HUDEP-2 (cell line): ENCODE results near the gene ST3GAL3.

ENCODE experiments used
- DNase-seq, 76 experiments: peaks; one replicate each; lab custom pipeline; 2025; ENCODE audit not compliant: unreplicated experiment in 76 of 76; lab: John Stamatoyannopoulos, UW

The ST3GAL3 gene, protein sequence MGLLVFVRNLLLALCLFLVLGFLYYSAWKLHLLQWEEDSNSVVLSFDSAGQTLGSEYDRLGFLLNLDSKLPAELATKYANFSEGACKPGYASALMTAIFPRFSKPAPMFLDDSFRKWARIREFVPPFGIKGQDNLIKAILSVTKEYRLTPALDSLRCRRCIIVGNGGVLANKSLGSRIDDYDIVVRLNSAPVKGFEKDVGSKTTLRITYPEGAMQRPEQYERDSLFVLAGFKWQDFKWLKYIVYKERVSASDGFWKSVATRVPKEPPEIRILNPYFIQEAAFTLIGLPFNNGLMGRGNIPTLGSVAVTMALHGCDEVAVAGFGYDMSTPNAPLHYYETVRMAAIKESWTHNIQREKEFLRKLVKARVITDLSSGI

DNA sequence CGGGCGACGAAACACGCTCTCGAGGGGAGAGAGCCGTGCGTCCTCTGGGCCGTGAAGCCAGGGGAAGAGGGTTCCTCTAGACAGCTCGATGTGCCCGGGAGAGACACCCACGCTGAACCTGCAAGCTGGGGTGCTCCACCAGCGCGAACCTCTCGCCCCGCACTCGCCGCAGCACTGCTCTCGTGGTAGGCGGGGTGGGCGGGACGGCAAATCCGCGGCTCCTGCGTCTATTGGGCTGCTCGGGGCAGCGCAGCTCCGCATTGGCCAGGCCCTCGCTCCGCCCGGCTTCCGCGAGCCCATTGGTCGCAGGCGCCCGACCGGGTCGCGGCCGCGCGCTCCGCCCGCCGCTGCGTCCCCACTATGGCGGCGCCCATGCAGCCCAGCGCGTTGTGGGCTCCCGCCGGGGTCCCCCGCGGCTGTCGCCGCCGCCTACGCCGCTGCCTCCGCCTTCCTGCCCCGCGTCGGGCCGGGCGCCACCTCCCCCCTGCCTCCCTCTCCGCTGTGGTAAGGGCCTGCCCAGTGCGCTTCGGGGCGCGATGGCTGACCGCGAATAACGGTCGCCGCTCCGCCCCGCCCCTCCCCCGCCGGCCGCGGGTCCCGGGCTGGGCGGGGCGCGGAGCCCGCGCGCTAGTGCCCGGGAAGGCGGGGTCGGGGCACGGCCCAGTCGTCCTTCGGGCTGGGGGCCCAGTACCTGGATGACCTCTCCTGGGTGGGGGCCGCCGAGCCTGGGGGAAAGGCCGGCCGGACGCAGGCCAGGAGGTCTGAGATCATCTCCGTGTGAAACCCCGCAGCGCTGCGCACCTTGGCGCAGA lies at the start of gene ST3GAL3:
Gene ST3GAL3, plus strand, starts transcription at position 347 of the 812 bp plus-strand sequence. CDS start 28,727 bp downstream, outside the sequence.
- DNase-seq = peak in 75 of 76 experiments; percentile 34 to 93 (median 85)

DNA sequence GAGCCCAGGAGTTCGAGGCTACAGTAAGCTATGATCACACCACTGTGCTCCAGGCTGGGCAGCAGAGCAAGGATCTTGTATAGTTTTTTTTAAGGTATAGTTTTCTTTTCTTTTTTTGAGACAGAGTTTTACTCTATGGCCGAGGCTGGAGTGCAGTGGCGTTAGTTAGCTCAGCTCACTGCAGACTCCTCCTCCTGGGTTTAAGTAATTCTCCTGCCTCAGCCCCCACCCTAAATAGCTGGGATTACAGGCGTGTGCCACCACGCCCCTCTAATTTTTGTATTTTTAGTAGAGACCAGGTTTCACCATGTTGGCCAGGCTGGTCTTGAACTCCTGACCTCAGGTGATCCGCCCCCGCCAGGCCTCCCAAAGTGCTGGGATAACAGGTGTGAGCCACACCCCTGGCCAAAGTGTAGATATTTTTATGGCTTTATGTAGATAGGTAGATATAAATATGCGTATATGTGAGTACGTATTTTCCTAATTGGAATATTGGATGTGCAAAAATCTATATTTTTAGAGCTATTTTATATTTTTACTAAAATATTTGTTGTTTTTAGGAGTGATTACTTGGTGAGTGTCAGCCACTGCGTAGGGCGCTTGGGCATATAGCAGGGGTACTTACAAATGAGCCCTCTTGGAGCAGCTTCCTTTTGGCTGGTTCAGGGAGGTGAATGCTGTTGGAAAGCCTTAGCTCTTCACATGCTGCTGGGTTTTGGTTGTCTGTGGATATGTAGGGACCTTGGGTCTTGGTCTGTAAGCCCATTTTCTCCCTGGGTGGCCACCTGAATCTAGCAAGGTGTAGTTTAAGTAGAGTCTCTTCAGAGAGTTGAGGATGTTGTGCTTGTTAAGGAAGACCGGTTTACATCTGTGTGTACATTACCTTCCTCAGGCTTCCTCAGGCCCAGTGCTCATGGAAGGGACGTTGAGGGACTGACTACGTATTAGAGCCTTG lies 47.8 kb upstream of the ST3GAL3 start:
- DNase-seq = no peak

DNA sequence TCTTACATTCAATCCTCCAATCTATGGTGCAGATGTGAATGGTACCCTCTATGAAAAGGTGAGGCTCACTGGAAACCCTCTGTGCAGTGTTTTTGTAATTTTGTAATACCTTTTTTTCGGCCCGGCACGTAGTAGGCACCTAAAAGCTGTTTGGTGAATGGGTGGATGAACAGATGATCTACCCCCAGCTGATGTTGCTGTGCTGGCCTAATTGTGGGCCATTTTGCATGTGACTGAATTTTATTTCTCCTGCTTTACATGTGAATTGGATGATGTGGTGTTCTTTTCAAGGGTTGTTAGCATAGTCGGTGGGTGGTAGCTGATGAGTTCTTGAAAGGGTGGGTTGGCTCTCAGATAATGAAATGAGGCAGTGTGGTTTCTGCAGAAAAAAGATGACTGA lies 47.0 kb upstream of the ST3GAL3 start:
- DNase-seq = no peak

DNA sequence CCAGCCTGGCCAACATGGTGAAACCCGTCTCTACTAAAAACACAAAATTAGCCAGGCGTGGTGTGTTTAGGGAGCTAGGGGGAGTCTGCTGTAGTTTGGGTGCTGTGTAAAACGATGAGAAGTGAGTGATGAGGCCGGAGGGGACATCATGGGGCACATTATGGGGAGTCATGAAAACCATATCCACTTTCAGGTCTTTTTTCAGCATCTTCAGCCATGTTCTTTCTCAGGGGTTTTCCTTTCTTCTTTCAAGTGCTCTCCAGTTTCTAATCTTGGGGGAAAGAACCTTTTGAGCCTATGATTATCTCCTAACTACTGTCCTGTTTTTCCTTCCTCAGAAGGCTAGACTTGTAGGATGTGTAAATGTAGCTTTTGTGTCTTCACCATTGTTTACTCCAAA lies 43.0 kb upstream of the ST3GAL3 start:
- DNase-seq = no peak

DNA sequence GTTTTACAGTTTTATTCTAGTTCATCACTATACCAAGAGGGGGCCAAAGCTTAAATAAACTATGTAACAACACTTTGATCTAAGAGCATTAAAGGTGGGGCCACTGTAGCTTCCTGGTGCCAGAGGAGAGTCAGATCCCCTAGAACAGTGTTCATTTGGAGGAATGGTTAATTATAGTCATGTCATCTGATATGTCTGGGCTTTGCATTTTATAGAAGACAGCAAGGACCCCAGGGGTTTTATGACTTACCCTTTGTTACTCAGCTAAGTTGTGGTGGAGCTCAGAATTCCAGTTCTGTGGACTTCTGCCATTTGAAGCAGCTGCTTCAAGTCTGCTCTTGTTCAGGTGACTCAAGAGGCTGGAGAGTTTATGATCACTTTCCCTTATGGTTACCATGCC lies 40.7 kb upstream of the ST3GAL3 start:
- DNase-seq = no peak

DNA sequence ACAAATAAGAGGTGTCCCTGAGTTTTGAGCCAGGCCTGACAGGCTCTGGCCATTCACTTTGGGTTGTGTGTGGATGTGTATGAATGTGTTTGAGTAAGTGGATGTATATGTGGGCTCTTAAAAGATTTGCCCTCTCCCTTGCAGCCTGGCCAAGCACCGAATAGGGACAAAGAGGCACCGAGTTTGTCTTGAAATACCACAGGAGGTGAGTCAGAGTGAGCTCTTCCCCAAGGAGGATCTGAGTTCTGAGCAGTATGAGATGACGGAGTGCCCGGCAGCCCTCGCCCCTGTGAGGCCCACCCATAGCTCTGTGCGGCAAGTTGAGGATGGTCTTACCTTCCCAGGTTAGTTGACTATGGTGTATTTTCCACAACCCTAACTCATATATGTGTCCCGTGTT lies 38.4 kb upstream of the ST3GAL3 start:
- no peak for DNase-seq

DNA sequence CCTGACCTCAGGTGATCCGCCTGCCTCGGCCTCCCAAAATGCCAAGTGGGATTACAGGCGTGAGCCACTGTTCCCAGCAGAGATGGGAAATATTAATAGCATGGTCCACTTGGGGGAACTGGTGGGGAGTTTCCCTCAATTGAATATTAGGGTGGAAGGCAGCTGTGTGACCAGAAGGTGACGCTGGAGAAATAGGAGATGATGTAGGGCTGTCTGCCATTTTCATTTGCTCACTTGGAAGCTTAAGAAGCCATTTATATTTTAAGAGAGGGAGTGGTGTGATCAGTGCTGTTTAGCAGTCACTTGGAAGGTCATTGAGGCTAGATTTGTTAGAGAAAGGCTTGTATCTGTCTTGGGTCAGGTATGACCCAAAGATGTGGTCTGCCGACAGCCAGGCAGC lies 37.5 kb upstream of the ST3GAL3 start:
- no peak for DNase-seq

DNA sequence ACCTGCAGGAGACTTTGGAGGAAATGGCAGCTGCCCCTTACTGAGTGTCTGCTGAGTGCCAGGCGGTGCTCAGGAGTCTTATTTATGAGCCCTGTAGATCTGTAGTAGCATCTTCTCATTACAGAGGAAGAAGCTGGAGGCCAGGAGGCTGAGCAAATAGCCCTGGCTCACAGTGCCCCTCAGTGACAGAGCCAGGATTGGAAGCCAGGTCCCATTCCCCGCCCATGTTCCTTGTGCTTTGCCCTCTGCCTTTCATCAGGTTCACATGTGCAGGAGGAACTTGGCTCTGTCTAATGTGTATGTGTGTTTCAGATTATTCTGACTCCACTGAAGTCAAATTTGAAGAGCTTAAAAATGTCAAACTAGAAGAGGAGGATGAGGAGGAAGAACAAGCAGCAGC lies 36.1 kb upstream of the ST3GAL3 start:
- no peak for DNase-seq

DNA sequence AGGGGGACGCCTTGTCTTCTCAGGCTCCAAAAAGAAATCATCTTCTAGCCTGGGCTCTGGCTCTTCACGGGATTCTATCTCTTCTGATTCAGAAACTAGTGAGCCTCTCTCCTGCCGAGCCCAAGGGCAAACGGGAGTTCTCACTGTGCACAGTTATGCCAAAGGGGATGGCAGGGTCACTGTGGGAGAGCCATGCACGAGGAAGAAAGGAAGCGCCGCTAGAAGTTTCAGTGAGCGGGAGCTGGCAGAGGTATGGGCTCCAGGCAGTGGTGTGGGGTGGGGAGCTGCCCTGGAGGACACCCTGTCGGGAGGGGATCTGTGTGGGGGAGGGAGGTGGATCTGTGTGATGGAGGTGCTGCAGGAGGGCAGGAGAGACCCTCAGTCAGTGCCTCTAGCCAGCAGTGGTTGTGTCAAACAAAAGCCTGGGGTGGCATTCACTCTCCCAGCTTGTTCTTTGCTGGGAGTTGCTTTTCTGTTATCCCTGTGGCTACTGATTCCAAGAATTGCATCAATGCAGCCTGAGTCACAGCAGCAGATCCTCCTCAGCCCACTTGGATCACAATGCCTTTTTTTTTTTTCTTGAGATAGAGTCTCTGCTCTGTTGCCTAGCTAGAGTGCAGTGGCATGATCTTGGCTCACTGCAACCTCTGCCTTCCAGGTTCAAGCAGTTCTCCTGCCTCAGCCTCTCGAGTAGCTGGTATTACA lies 35.6 kb upstream of the ST3GAL3 start:
- no peak for DNase-seq

DNA sequence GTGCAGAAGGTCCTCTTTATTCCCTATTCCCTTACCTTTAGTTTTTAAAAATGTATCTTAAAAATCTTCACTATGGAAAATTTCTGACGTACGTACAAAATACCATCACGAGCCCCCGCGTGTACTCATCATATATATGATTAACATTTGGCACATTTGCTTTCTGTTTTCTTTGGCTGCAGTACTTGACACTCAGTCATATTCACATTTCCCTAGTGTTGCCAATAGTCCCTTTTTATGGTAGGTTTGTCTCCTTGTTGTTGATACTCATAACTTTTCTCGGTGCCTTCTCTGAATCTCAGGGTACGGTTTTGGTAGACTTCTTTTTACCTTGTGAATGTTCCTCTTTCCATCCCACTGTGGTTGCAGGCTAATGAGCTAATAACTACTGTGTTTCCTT lies 34.1 kb upstream of the ST3GAL3 start:
- DNase-seq = no peak

DNA sequence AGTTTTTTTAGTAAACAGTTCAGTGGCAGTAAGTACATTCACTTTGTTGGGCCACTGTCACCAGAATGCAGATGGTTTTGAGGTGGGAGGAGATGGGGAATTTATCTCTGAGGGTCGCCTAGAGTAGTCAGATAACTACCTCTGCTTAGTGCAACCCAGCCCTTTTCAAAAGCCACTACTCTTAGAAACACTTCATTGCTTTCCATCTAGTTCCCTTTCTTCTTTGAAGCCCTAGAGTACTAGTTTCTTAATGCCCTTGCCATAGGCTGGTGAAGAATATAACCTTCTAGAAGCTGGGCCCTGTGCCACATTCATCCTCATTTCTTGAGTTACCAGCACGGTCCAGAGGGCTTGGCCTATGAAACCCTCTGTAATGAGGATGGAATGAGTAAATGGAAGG lies 28.4 kb upstream of the ST3GAL3 start:
- DNase-seq = peak in 1 of 76 experiments; percentile 0

DNA sequence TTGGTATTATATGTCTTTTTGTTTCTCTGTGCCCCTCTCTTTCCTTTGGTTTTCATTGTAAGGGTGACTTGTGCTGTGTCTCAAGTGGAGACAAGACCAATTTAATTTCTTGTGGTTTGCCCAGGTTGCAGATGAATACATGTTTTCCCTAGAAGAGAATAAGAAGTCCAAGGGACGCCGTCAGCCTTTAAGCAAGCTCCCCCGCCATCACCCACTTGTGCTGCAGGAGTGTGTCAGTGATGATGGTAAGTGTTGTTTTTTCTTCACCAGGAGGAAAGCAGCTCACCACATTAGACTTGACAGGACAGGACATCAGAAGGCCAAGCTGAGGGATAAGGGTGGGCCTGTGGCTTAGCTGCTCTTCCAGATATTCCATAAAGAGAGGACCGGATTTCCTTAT lies 23.8 kb upstream of the ST3GAL3 start:
- DNase-seq = no peak

DNA sequence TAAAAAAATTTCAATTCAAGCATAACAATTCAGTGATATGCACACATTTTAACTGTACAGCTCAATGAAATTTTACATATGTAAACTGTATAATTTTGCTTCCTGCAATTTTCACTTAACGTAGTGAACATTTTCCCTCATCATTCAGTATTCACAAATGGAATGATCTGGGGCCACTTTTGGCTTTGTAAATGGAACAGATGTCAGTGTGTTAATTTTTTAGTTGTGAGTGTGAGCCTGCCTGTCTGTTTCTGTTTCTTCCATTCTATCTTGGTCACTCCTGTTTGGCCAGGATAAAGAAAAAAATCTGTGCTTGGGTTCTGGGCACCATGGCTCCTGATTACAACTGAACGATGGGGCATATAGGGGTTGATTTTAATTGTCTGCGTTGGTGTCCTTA lies 20.5 kb upstream of the ST3GAL3 start:
- DNase-seq = no peak

DNA sequence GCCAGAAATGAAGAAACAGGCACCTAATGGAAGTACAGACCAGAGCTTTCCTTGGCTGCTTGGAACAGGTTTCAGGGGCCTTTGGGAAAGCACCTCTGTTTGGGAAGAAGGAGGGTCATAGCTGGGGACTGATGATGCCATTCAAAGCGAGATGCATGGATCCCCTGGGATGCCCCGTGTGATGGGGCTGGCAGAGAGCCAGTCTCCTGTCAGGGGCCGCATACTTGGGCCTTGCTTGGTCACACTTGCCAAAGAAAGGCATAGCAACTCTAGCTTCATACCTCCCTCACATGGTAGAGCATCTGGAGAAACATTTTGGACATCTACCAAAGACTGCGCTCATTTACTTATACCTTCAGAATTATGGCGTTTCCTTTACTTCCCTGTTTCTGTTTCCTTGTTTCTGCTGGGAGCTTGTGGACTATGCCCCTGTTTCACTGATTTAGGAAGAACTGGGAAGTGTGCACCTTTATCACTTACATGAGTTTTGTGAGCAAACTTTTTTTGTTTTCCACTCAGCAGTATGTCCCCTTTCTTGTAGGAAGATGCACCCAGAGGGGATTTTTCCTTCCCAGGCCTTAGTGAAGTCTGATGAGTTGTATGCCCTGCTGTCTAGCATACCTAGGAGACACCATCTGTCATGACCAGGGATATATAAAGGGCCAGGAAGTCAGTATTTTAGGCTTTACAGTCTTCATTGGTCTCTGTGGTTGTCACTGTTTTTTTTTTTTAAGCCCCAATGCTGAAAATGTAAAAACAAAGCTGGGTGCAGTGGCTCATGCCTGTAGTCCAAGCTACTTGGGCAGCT lies 19.8 kb upstream of the ST3GAL3 start:
- DNase-seq = no peak

DNA sequence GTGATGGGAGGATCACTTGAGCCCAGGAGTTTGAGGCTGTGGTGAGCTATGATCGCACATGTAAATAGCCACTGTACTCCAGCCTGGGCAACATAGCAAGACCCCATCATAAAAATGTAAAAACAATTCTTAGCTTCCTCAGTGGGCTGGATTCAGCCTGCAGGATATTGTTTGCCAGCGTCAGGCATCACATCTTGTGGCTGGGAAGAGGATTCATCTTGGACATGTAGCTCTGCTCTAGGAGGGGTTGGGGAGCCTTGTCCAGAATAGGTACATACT lies 19.3 kb upstream of the ST3GAL3 start:
- no peak for DNase-seq

DNA sequence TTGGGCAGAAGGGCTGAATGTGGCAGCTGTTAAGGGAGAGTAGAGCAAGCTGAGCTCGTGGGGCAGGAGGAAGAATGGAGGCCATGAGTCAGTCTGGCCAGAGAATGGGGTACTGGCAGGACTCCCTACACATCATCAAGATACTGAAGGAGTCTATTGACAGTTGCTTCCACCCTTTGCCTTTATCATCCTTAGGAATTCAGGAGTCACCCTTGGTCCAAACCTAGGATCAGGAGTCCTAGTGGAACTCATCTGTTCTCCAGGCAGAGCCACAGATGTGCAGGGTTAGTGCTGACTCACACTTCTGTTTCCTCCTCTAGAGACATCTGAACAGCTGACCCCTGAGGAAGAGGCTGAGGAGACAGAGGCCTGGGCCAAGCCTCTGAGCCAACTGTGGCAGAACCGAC lies 18.7 kb upstream of the ST3GAL3 start:
- DNase-seq = no peak

DNA sequence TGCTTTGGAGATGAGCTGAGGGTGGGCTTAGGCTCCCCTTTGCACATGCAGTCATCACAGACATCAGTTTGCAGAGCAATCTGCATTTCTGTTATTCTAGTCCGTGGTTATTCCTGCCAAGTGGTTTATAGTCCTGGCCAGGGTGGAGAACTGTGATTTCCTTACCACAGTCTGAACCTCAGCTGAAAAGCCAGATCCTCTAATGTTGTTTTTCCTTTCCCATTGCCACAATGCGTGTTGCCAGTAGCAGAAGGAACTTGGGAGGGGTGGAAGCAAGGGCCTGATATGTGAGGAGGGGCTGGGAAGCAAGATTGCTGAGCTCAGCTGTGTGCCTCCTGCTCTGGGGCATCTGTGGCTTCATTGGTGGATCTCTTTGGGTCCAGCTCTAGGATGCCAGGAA lies 18.0 kb upstream of the ST3GAL3 start:
- no peak for DNase-seq

DNA sequence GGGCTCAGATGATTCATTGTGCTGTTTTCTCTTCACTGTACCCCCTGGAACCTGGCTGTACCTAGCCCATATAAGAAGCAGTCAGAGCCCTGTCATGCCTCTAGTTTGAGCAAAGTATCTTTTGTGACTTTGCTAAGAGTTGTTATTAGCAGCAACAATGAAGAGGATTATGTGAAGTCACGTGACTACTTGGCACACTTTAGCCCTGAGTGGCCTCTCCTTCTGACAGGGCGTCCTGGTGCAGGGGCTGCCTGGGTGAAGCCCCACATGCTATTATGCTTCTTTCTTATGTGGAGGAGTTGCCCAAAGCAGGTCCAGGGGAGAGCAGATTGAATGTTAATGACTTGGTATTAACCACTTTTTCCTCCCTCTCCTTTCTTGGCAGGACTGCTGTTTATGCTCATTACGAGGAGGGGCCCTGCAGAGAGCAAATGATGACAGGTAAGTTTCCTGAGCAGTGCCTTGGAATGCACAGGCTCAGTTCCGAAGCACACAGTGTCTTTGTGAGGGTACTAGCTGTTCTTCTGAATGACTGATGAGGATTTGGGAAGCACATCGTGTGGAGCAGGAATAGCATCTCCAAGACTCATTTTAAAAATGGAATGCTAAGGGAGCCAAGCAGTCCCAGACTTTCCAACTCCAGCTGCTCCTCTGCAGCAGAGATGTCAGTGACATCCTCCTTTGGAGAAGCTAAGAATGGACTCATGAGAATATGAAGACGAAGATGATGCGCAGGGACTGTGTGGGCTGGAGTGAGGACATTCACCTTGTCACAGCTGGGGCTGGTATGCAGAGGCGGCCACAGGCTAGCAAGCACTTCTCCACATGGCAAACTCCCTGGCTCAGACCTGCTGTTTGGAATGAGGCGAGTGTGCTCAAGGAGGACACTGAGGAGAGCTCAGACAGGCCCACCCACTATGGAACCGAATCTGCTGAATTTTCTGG lies 15.2 kb upstream of the ST3GAL3 start:
- no peak for DNase-seq

DNA sequence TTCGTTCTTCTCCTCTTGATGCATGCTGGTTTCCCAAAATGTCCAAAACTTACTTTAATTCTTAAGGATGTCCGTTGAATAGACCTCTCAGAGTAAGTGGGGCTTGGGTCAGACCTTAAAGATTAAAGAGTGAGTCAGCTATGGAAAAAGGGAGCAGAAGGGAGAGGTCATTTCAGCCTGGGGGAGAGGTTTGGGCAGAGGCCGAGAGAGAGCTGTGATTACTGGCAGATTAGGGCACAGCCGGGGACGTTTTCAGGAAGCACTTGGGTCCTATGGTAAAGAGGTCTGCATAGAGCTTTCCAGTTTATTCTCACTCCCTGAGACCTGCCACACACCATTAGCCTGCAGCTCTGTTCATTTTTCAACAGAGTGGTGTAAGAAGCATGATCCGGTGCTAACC lies 14.0 kb upstream of the ST3GAL3 start:
- DNase-seq = no peak
